RKO (cell line): ENCODE results near the gene PPP1R15B.

Experiments used
- DNase-seq: peaks from one replicate; pipeline ENCODE4 v3.0.0-alpha.2; 2016; ENCODE audit warnings: low spot score

PPP1R15B gene

GRCh38 chr1:204411451-204412204 is at the start of gene PPP1R15B:
TSS of gene PPP1R15B (minus strand) at chr1:204411817. CDS start at chr1:204411411, 406 bp downstream.
- DNase-seq = peak; percentile 98

GRCh38 chr1:204460346-204460745 is 48.7 kb upstream of the PPP1R15B start:
- no peak for DNase-seq

- no peak for DNase-seq
These were observed 48.1 kb upstream of the PPP1R15B start for GRCh38 chr1:204459706-204460105.

GRCh38 chr1:204457666-204458065 is 46.0 kb upstream of the PPP1R15B start:
- DNase-seq = no peak

GRCh38 chr1:204456826-204457442 is 45.3 kb upstream of the PPP1R15B start:
- no peak for DNase-seq

- no peak for DNase-seq
These were observed 44.2 kb upstream of the PPP1R15B start for GRCh38 chr1:204455831-204456145.

- DNase-seq = no peak
These were observed 43.6 kb upstream of the PPP1R15B start for GRCh38 chr1:204455063-204455830.

- DNase-seq = no peak
These were observed 42.9 kb upstream of the PPP1R15B start for GRCh38 chr1:204454476-204454875.

- no peak for DNase-seq
These were observed 41.6 kb upstream of the PPP1R15B start for GRCh38 chr1:204453141-204453772.

GRCh38 chr1:204451352-204452124 is 39.9 kb upstream of the PPP1R15B start:
- DNase-seq = no peak

GRCh38 chr1:204450461-204451257 is 39.0 kb upstream of the PPP1R15B start:
- no peak for DNase-seq

- DNase-seq = no peak
These were observed 38.2 kb upstream of the PPP1R15B start for GRCh38 chr1:204449678-204450280.

- no peak for DNase-seq
These were observed 37.5 kb upstream of the PPP1R15B start for GRCh38 chr1:204448991-204449677.

- no peak for DNase-seq
These were observed 36.8 kb upstream of the PPP1R15B start for GRCh38 chr1:204448344-204448964.

- DNase-seq = no peak
These were observed 36.1 kb upstream of the PPP1R15B start for GRCh38 chr1:204447736-204448135.

- DNase-seq = no peak
These were observed 35.6 kb upstream of the PPP1R15B start for GRCh38 chr1:204447190-204447589.

- peak; percentile 63 for DNase-seq
These were observed 34.9 kb upstream of the PPP1R15B start for GRCh38 chr1:204446413-204447111.

GRCh38 chr1:204445860-204446412 is 34.3 kb upstream of the PPP1R15B start:
- DNase-seq = peak; percentile 10
